Muscle layer of duodenum (tissue), 2 donors: ENCODE measurements around the gene CLIC1.

ENCODE experiments used
- H3K27ac ChIP-seq: one replicate; pipeline ENCODE4 v1.7.0; 2013; ENCODE audit warnings: mild to moderate bottlenecking, low read length
- H3K27me3 ChIP-seq: one replicate; pipeline ENCODE4 v1.7.0; 2013; ENCODE audit warnings: low read depth, mild to moderate bottlenecking, control low read depth, low read length
- H3K36me3 ChIP-seq, 2 donors: one replicate each; pipeline ENCODE4 v1.7.0; 2013; ENCODE audit warnings: low read length in 2 of 2, control low read depth in 1 of 2, mild to moderate bottlenecking in 1 of 2; ENCODE audit not compliant: insufficient read depth in 2 of 2, control insufficient read depth in 1 of 2
- H3K4me1 ChIP-seq, 2 donors: one replicate each; pipeline ENCODE4 v1.7.0; 2013; ENCODE audit warnings: low read length in 2 of 2, mild to moderate bottlenecking in 2 of 2, control low read depth in 1 of 2, moderate library complexity in 1 of 2; ENCODE audit not compliant: insufficient read depth in 2 of 2, control insufficient read depth in 1 of 2
- H3K4me3 ChIP-seq, 2 donors: one replicate each; pipeline ENCODE4 v1.7.0; 2013; ENCODE audit warnings: low read length in 2 of 2, low read depth in 1 of 2, mild to moderate bottlenecking in 1 of 2
- H3K9me3 ChIP-seq, 2 donors: one replicate each; pipeline ENCODE4 v1.7.0; 2013; ENCODE audit warnings: low read length in 2 of 2, control low read depth in 1 of 2, mild to moderate bottlenecking in 1 of 2; ENCODE audit not compliant: control insufficient read depth in 1 of 2
- donor health status: healthy.

The CLIC1 gene

GRCh38 chr6:31706599-31706998 is 29.7 kb downstream of the CLIC1 start, which contains the start of gene LY6G6F:
Gene LY6G6F (plus strand): TSS chr6:31706866. CDS start chr6:31706907, 41 bp downstream.
- H3K27me3 ChIP-seq: no peaks in the 10 kb centered on the region
- no peaks in the 10 kb centered on the region for H3K9me3 ChIP-seq
- H3K36me3 ChIP-seq: no peaks in the 10 kb centered on the region
- no peak within 1 kb of the TSS for H3K27ac ChIP-seq
- peaks cover 8 to 10% of the 10 kb centered on the region in 2 donors for H3K4me1 ChIP-seq
- H3K4me3 ChIP-seq: no peak within 1 kb of the TSS

DNA sequence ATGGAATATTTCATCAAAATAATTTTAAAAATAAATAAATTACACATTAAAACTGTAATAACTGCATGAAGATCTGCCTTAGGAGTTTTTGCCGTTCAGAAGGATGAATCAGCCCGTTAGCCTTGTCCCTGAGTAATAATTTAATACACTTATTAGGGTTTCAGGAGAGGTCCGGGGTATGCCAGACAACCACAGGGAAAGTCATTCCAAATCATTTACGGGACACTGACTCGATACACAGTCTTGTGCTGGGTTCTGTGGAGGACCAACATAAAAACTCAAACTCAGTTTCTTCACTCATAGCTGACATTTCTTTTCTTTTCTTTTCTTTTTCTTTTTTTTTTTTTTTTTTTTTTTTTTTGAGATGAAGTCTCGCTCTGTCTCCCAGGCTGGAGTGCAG is 30.4 kb downstream of the CLIC1 start:
- H3K4me1 ChIP-seq: peaks cover 13 to 17% of the 10 kb centered on the region in 2 donors
- no peaks in the 10 kb centered on the region for H3K9me3 ChIP-seq
- no peaks in the 10 kb centered on the region for H3K36me3 ChIP-seq
- no peak overlapping the region for H3K4me3 ChIP-seq
- no peaks in the 10 kb centered on the region for H3K27me3 ChIP-seq
- H3K27ac ChIP-seq: no peak overlapping the region

- H3K36me3 ChIP-seq: peaks cover 0 to 6% of the 10 kb centered on the region in 2 donors
- no peaks in the 10 kb centered on the region for H3K27me3 ChIP-seq
- no peaks in the 10 kb centered on the region for H3K9me3 ChIP-seq
- H3K27ac ChIP-seq: peak within 1 kb of the TSS; percentile 99
- H3K4me1 ChIP-seq: peaks cover 13 to 21% of the 10 kb centered on the region in 2 donors
- peak within 1 kb of the TSS; percentile 77 to 98 for H3K4me3 ChIP-seq
Observed at GRCh38 chr6:31702819-31703716, 33.3 kb downstream of the CLIC1 start, which contains the start of gene ABHD16A. Gene ABHD16A (minus strand): TSS chr6:31703324. CDS start chr6:31703281, 43 bp downstream.

GRCh38 chr6:31702405-31702818 is 33.9 kb downstream of the CLIC1 start:
- peak overlapping the region; percentile 77 to 98 for H3K4me3 ChIP-seq
- H3K27me3 ChIP-seq: no peaks in the 10 kb centered on the region
- peaks cover 0 to 10% of the 10 kb centered on the region in 2 donors for H3K36me3 ChIP-seq
- no peaks in the 10 kb centered on the region for H3K9me3 ChIP-seq
- H3K4me1 ChIP-seq: peaks cover 13 to 21% of the 10 kb centered on the region in 2 donors
- H3K27ac ChIP-seq: peak overlapping the region; percentile 99

DNA sequence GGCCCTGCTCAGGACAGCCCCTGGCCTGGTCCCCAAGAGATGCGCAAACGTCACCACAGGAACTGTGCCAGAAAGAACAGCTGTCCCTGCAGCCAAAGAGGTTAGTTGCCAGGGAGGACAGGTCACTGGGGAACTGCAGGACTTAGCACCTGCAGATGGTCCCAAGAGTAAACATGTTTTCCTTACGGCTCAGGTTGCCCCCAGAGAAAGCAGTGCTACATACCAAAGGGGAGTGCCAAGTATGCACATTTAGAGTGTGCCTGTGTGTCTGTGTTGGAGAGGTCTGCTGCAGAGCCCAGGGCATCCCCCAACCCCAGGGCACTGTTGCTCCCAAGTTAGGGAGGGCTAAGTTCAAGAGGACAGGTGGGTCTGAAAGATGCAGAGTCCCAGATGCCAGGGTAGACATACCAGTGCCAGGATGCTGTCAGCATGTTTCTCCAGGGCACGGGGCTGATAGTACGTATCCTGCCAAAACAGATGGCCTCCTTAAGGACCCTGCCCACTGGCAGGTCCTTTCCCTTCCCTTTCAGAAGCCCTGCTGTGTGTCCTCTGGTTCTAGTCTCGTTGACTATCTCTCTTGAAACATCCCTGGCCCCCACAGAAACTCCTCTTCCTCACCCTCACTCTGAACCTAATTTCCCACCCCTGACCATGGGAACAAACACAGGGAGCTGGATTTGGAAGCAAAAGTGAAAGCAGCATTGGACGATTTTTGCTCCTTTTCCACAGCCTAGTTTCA is 34.5 kb downstream of the CLIC1 start:
- Histone ChIP-seq H3K4me1 (peaks cover 13 to 21% of the 10 kb centered on the region in 2 donors), H3K27me3 (no peaks in the 10 kb centered on the region), H3K9me3 (no peaks in the 10 kb centered on the region), H3K27ac (peak overlapping the region; percentile 99), H3K36me3 (peaks cover 1 to 16% of the 10 kb centered on the region in 2 donors), H3K4me3 (peak overlapping the region; percentile 77 to 98)

DNA sequence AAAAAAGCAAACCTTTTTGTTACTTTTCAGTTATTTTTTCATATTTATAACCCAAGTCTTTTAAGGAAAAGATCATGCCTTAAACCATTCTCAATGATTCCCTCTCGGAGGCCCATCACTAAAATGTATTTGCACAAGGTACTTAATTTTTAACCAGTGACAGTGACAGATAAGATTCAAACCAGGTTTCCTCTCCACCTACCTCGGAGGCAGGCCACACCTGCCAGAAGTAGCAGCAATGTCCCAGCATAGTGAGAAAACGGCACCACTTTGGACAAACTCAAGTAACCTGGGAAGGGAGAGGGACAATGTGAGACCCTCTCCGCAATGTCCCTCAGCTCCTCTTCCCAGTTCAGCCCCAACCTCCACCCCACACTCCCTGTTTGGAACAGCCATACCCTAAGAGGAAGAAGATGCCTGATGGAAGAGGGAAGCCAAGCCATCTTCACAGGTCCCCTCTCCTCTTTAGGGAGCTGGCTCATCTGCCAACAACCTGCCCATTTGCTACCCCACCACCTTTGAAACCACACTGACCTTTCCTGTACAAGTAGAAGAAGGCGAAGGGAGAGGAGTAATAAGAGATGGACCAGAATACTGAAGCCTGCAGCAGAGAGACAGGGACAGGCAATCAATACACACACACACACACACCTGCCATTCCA is 35.5 kb downstream of the CLIC1 start:
- peaks cover 13 to 21% of the 10 kb centered on the region in 2 donors for H3K4me1 ChIP-seq
- no peaks in the 10 kb centered on the region for H3K27me3 ChIP-seq
- no peaks in the 10 kb centered on the region for H3K9me3 ChIP-seq
- peak overlapping the region in 1 of 2 donors; percentile 98 for H3K4me3 ChIP-seq
- no peak overlapping the region for H3K27ac ChIP-seq
- peaks cover 4 to 19% of the 10 kb centered on the region in 2 donors for H3K36me3 ChIP-seq

- no peaks in the 10 kb centered on the region for H3K27me3 ChIP-seq
- H3K4me3 ChIP-seq: no peak overlapping the region
- no peaks in the 10 kb centered on the region for H3K9me3 ChIP-seq
- peaks cover 29 to 36% of the 10 kb centered on the region in 2 donors for H3K36me3 ChIP-seq
- H3K4me1 ChIP-seq: peaks cover 13 to 17% of the 10 kb centered on the region in 2 donors
- H3K27ac ChIP-seq: no peak overlapping the region
Observed at GRCh38 chr6:31697555-31697954, 38.8 kb downstream of the CLIC1 start.

- peaks cover 60 to 66% of the 10 kb centered on the region in 2 donors for H3K36me3 ChIP-seq
Observed at GRCh38 chr6:31693535-31693934, 42.8 kb downstream of the CLIC1 start.

GRCh38 chr6:31692886-31693285 is 43.4 kb downstream of the CLIC1 start:
- no peaks in the 10 kb centered on the region for H3K9me3 ChIP-seq
- H3K36me3 ChIP-seq: peaks cover 67 to 72% of the 10 kb centered on the region in 2 donors
- no peak overlapping the region for H3K27ac ChIP-seq
- no peak overlapping the region for H3K4me3 ChIP-seq
- peaks cover 0 to 4% of the 10 kb centered on the region in 2 donors for H3K4me1 ChIP-seq
- no peaks in the 10 kb centered on the region for H3K27me3 ChIP-seq

More at GRCh38 chr6:31693535-31693934, 42.8 kb downstream of the CLIC1 start:
- no peak overlapping the region for H3K4me3 ChIP-seq
- H3K4me1 ChIP-seq: peaks cover 0 to 4% of the 10 kb centered on the region in 2 donors
- no peaks in the 10 kb centered on the region for H3K9me3 ChIP-seq
- H3K27me3 ChIP-seq: no peaks in the 10 kb centered on the region
- H3K27ac ChIP-seq: no peak overlapping the region

GRCh38 chr6:31692353-31692752 is 44.0 kb downstream of the CLIC1 start:
- H3K4me1 ChIP-seq: peaks cover 0 to 4% of the 10 kb centered on the region in 2 donors
- peaks cover 67 to 78% of the 10 kb centered on the region in 2 donors for H3K36me3 ChIP-seq
- H3K27ac ChIP-seq: no peak overlapping the region
- H3K4me3 ChIP-seq: no peak overlapping the region
- H3K27me3 ChIP-seq: no peaks in the 10 kb centered on the region
- no peaks in the 10 kb centered on the region for H3K9me3 ChIP-seq
